ENCODE measurements around the gene ISY1.
"Not testable (repeated sequence)": the region's sequence is repeated elsewhere in the genome, so short reads cannot be mapped to it uniquely, and the experiment has no call there.

The ISY1 gene

DNA sequence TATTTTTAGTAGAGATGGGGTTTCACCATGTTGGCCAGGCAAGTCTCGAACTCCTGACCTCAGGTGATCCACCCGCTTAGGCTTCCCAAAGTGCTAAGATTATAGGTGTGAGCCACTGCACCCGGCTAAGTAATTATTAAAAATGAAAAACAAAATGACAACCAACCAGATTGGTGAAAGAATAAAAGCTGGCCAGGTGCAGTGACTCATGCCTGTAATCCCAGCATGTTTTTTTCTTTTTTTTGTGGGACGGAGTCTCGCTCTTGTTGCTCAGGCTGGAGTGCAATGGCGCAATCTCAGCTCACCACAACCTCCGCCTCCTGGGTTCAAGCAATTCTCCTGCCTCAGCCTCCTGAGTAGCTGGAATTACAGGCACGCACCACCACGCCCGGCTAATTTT, 24.6 kb downstream of the ISY1 start:
- H3K27me3 ChIP-seq (ENCODE audit: insufficient read depth, low read length); H3K27ac ChIP-seq (ENCODE audit: low read depth, low read length); H3K4me2 ChIP-seq (ENCODE audit: low read length); H3K4me1 ChIP-seq (ENCODE audit: control insufficient read depth in 1 of 2, insufficient read depth in 2 of 2, low read length in 2 of 2); H3K9ac ChIP-seq (ENCODE audit: low read length); H2AFZ ChIP-seq (ENCODE audit: insufficient read depth, low read length, poor library complexity); H3K79me2 ChIP-seq (ENCODE audit: control insufficient read depth, insufficient read depth, low read length, poor library complexity); H3K4me3 ChIP-seq (ENCODE audit: low read depth, low read length); H3K14ac ChIP-seq (ENCODE audit: low read length); H4K12ac ChIP-seq (ENCODE audit: low read depth, low read length); H2BK12ac ChIP-seq (ENCODE audit: low read length); H4K91ac ChIP-seq (ENCODE audit: low read depth, low read length); H4K8ac ChIP-seq (ENCODE audit: low read depth, low read length); H3K23ac ChIP-seq (ENCODE audit: low read length); H2BK5ac ChIP-seq (ENCODE audit: low read depth, low read length, poor library complexity); H2BK120ac ChIP-seq (ENCODE audit: insufficient read depth, low read length, poor library complexity); H3K9me3 ChIP-seq (ENCODE audit: insufficient read depth, low read depth, low read length); H3K4ac ChIP-seq (ENCODE audit: low read depth, low read length); H2AK5ac ChIP-seq (ENCODE audit: low read length); H3K18ac ChIP-seq (ENCODE audit: low read length); H3K79me1 ChIP-seq (ENCODE audit: low read length): not testable (repeated sequence)
- peaks cover 37 to 51% of the 10 kb centered on the region in 2 experiments for H3K36me3 ChIP-seq (ENCODE audit: control insufficient read depth in 1 of 2, insufficient read depth in 2 of 2, low read length in 2 of 2)
- DNase-seq = peak; percentile 57 to 83
- WGBS (ENCODE audit: extremely low coverage, insufficient coverage, insufficient read length) = no CpG with 5 or more reads among the region's 10 CpGs

DNA sequence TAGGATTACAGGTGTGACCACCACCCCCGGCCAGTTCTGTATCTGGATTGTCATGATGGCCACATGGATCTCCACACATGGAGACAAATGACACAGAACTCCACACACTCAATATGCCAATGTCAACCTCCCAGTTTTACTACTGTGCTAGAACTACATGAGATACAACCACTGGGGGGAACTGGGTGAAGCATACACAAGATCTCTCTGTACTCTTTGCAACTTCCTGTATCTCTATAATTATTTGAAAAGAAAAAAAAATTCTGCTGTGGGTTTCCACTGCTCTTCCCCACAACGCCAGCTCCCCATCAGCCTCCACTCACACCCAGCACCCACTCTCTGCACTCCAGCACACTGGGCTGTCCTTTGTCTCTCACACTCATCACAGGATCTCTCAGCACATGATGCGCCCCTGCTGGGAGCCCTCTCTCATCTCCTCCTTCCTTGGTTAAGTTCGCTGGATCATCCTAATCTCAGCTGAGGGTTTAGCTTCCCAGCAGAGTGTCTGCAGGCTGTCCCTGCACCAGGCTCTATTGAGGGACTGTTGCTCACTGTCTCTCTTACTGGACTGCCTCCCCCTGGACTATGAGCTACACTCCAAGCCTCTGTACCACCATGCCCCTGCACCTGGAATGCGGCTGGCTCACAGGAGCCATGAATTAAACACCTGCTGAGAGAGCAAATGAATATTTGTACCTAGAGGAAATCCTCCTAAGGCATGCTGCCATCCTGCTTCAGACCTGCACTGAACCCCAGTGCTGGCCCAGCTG, 28.6 kb downstream of the ISY1 start:
- no peak for DNase-seq

DNA sequence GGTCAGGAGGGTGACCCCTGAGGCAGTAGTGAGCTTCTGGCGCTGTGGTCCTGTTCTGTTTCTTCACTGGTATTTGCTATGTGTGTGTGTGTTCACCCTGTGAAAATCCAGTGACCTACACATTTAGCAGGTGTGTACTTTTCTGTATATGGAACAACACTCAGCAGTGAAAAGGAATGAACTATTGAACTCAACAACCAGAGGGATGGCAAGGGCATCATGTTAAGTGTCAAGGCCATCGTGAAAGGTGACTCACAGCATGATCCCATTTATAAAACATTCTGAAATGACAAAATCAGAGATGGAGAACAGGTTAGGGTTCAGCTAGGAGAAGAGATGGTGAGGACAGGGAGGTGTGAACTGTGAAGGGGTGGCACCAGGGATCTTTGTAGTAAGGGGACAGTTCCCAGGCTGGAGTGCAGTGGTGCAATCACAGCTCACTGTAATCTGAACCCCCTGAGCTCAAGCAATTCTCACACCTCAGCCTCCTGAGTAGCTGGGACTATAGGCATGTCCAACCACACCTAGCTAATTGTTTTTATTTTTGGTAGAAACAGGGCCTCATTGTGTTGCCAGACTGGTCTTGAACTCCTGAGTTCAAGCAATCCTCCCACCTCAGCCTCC, 29.3 kb downstream of the ISY1 start:
- H2BK12ac ChIP-seq (ENCODE audit: low read length) = no peak overlapping the region
- H3K4me3 ChIP-seq (ENCODE audit: low read depth, low read length) = no peak overlapping the region
- H3K27me3 ChIP-seq (ENCODE audit: insufficient read depth, low read length) = no peaks in the 10 kb centered on the region
- DNase-seq = no peak
- WGBS (ENCODE audit: extremely low coverage, insufficient coverage, insufficient read length) = no CpG with 5 or more reads among the region's 2 CpGs
- H2BK5ac ChIP-seq (ENCODE audit: low read depth, low read length, poor library complexity) = no peak overlapping the region
- no peaks in the 10 kb centered on the region for H3K79me2 ChIP-seq (ENCODE audit: control insufficient read depth, insufficient read depth, low read length, poor library complexity)
- no peak overlapping the region for H2BK120ac ChIP-seq (ENCODE audit: insufficient read depth, low read length, poor library complexity)
- peaks cover 3% of the 10 kb centered on the region for H3K9me3 ChIP-seq (ENCODE audit: insufficient read depth, low read depth, low read length)
- H3K14ac ChIP-seq (ENCODE audit: low read length) = no peak overlapping the region
- no peak overlapping the region for H3K4ac ChIP-seq (ENCODE audit: low read depth, low read length)
- no peak overlapping the region for H3K4me2 ChIP-seq (ENCODE audit: low read length)
- H3K9ac ChIP-seq (ENCODE audit: low read length) = no peak overlapping the region
- no peak overlapping the region for H2AFZ ChIP-seq (ENCODE audit: insufficient read depth, low read length, poor library complexity)
- H3K23ac ChIP-seq (ENCODE audit: low read length) = no peak overlapping the region
- H4K91ac ChIP-seq (ENCODE audit: low read depth, low read length) = no peak overlapping the region
- H3K27ac ChIP-seq (ENCODE audit: low read depth, low read length) = no peak overlapping the region
- no peak overlapping the region for H4K8ac ChIP-seq (ENCODE audit: low read depth, low read length)
- H3K4me1 ChIP-seq (ENCODE audit: control insufficient read depth in 1 of 2, insufficient read depth in 2 of 2, low read length in 2 of 2) = no peaks in the 10 kb centered on the region
- no peaks in the 10 kb centered on the region for H3K79me1 ChIP-seq (ENCODE audit: low read length)
- no peak overlapping the region for H4K12ac ChIP-seq (ENCODE audit: low read depth, low read length)
- no peak overlapping the region for H2AK5ac ChIP-seq (ENCODE audit: low read length)
- H3K18ac ChIP-seq (ENCODE audit: low read length) = no peak overlapping the region
- peaks cover 55 to 60% of the 10 kb centered on the region in 2 experiments for H3K36me3 ChIP-seq (ENCODE audit: control insufficient read depth in 1 of 2, insufficient read depth in 2 of 2, low read length in 2 of 2)

More for the DNA sequence above, 28.6 kb downstream of the ISY1 start:
- no peak overlapping the region for H2BK12ac ChIP-seq (ENCODE audit: low read length)
- no peaks in the 10 kb centered on the region for H3K4me1 ChIP-seq (ENCODE audit: control insufficient read depth in 1 of 2, insufficient read depth in 2 of 2, low read length in 2 of 2)
- H2AK5ac ChIP-seq (ENCODE audit: low read length) = no peak overlapping the region
- no peak overlapping the region for H3K27ac ChIP-seq (ENCODE audit: low read depth, low read length)
- no peak overlapping the region for H3K23ac ChIP-seq (ENCODE audit: low read length)
- H4K91ac ChIP-seq (ENCODE audit: low read depth, low read length) = no peak overlapping the region
- no CpG with 5 or more reads among the region's 5 CpGs for WGBS (ENCODE audit: extremely low coverage, insufficient coverage, insufficient read length)
- H3K4ac ChIP-seq (ENCODE audit: low read depth, low read length) = no peak overlapping the region
- no peak overlapping the region for H3K14ac ChIP-seq (ENCODE audit: low read length)
- no peaks in the 10 kb centered on the region for H3K79me1 ChIP-seq (ENCODE audit: low read length)
- no peak overlapping the region for H4K12ac ChIP-seq (ENCODE audit: low read depth, low read length)
- peaks cover 55 to 58% of the 10 kb centered on the region in 2 experiments for H3K36me3 ChIP-seq (ENCODE audit: control insufficient read depth in 1 of 2, insufficient read depth in 2 of 2, low read length in 2 of 2)
- H3K9me3 ChIP-seq (ENCODE audit: insufficient read depth, low read depth, low read length) = peaks cover 3% of the 10 kb centered on the region
- H2BK5ac ChIP-seq (ENCODE audit: low read depth, low read length, poor library complexity) = no peak overlapping the region
- no peaks in the 10 kb centered on the region for H3K27me3 ChIP-seq (ENCODE audit: insufficient read depth, low read length)
- H3K4me2 ChIP-seq (ENCODE audit: low read length) = no peak overlapping the region
- H2AFZ ChIP-seq (ENCODE audit: insufficient read depth, low read length, poor library complexity) = no peak overlapping the region
- H2BK120ac ChIP-seq (ENCODE audit: insufficient read depth, low read length, poor library complexity) = no peak overlapping the region
- no peak overlapping the region for H3K9ac ChIP-seq (ENCODE audit: low read length)
- H3K18ac ChIP-seq (ENCODE audit: low read length) = no peak overlapping the region
- no peaks in the 10 kb centered on the region for H3K79me2 ChIP-seq (ENCODE audit: control insufficient read depth, insufficient read depth, low read length, poor library complexity)
- H4K8ac ChIP-seq (ENCODE audit: low read depth, low read length) = no peak overlapping the region
- H3K4me3 ChIP-seq (ENCODE audit: low read depth, low read length) = no peak overlapping the region

DNA sequence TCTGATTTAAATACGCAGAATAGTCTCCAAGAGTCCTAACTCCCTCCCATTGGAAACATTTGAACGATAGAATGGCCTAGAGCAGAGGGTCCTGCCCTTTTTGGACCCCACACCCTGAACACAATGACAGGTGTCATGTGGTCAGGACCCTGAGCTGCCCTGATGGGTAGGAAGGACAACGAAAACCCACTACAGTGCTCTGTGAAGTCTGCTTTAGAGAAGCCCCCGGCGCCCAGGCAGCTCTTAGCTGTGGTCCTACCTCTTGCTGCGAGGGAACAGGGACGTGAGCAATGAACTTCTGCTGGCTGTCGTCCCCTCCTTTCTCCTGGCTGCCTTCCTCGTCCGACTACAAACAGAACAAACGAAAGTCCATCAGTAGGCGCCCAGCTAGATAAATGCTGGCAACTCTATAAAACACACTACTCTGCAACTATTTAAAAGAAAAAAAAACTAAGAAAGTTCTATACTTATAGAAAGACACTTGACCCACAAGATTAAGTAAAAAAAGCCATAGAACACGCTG, 30.5 kb downstream of the ISY1 start:
- H3K79me1 ChIP-seq (ENCODE audit: low read length) = no peaks in the 10 kb centered on the region
- no peak overlapping the region for H2BK120ac ChIP-seq (ENCODE audit: insufficient read depth, low read length, poor library complexity)
- H3K79me2 ChIP-seq (ENCODE audit: control insufficient read depth, insufficient read depth, low read length, poor library complexity) = no peaks in the 10 kb centered on the region
- no peak for DNase-seq
- no peak overlapping the region for H3K27ac ChIP-seq (ENCODE audit: low read depth, low read length)
- H4K12ac ChIP-seq (ENCODE audit: low read depth, low read length) = no peak overlapping the region
- peaks cover 4% of the 10 kb centered on the region for H3K9me3 ChIP-seq (ENCODE audit: insufficient read depth, low read depth, low read length)
- no CpG with 5 or more reads among the region's 13 CpGs for WGBS (ENCODE audit: extremely low coverage, insufficient coverage, insufficient read length)
- no peak overlapping the region for H3K23ac ChIP-seq (ENCODE audit: low read length)
- no peak overlapping the region for H3K9ac ChIP-seq (ENCODE audit: low read length)
- H3K18ac ChIP-seq (ENCODE audit: low read length) = no peak overlapping the region
- no peak overlapping the region for H4K91ac ChIP-seq (ENCODE audit: low read depth, low read length)
- no peak overlapping the region for H4K8ac ChIP-seq (ENCODE audit: low read depth, low read length)
- peaks cover 53 to 60% of the 10 kb centered on the region in 2 experiments for H3K36me3 ChIP-seq (ENCODE audit: control insufficient read depth in 1 of 2, insufficient read depth in 2 of 2, low read length in 2 of 2)
- H2BK12ac ChIP-seq (ENCODE audit: low read length) = no peak overlapping the region
- H3K14ac ChIP-seq (ENCODE audit: low read length) = no peak overlapping the region
- H2AFZ ChIP-seq (ENCODE audit: insufficient read depth, low read length, poor library complexity) = no peak overlapping the region
- H3K4me2 ChIP-seq (ENCODE audit: low read length) = no peak overlapping the region
- H3K4me1 ChIP-seq (ENCODE audit: control insufficient read depth in 1 of 2, insufficient read depth in 2 of 2, low read length in 2 of 2) = no peaks in the 10 kb centered on the region
- no peaks in the 10 kb centered on the region for H3K27me3 ChIP-seq (ENCODE audit: insufficient read depth, low read length)
- no peak overlapping the region for H2AK5ac ChIP-seq (ENCODE audit: low read length)
- H2BK5ac ChIP-seq (ENCODE audit: low read depth, low read length, poor library complexity) = no peak overlapping the region
- no peak overlapping the region for H3K4me3 ChIP-seq (ENCODE audit: low read depth, low read length)
- H3K4ac ChIP-seq (ENCODE audit: low read depth, low read length) = no peak overlapping the region
